Central memory CD8-positive, alpha-beta T cell (primary cell): Measurements from ENCODE around the gene ZNF664.

Experiments used
- ATAC-seq: fragments of 150-1000 bp; cut with Tn5 transposase; replicated peaks from 2 replicates; pipeline ENCODE4 v1.10.0; 2022; ENCODE audit warnings: mild to moderate bottlenecking, moderate FRiP score, moderate number of reproducible peaks; ENCODE audit not compliant: poor library complexity, severe bottlenecking; ENCODE audit errors: extremely low read depth
- DNase-seq, 2 donors: peaks; one replicate each; pipeline ENCODE4 v3.0.0; 2021; ENCODE audit warnings: low spot score in 2 of 2
- H3K27ac Mint-ChIP-seq: one replicate; pipeline ENCODE4 v1.8.0; 2022; ENCODE audit warnings: low read depth, mild to moderate bottlenecking, moderate library complexity, mixed read lengths
- H3K27me3 Mint-ChIP-seq: one replicate; pipeline ENCODE4 v1.8.0; 2022; ENCODE audit warnings: mixed read lengths
- H3K36me3 Mint-ChIP-seq: one replicate; pipeline ENCODE4 v1.8.0; 2022; ENCODE audit warnings: mild to moderate bottlenecking, moderate library complexity, mixed read lengths; ENCODE audit not compliant: insufficient read depth
- H3K4me1 Mint-ChIP-seq: one replicate; pipeline ENCODE4 v1.8.0; 2022; ENCODE audit warnings: mixed read lengths
- H3K4me3 Mint-ChIP-seq: one replicate; pipeline ENCODE4 v1.8.0; 2022; ENCODE audit warnings: mild to moderate bottlenecking, moderate library complexity, mixed read lengths
- H3K9me3 Mint-ChIP-seq: one replicate; pipeline ENCODE4 v1.8.0; 2022; ENCODE audit warnings: mixed read lengths

Gene ZNF664

GRCh38 chr12:123972457-123973401 lies at the start of gene ZNF664, which contains the start of gene CCDC92:
Gene ZNF664, plus strand, starts transcription at chr12:123973215. Its CDS starts 38,930 bp downstream, at chr12:124012145.
Gene CCDC92, minus strand, starts transcription at chr12:123972831. Its CDS starts 28,526 bp downstream, at chr12:123944305.
- peak; percentile 78 for ATAC-seq

DNA sequence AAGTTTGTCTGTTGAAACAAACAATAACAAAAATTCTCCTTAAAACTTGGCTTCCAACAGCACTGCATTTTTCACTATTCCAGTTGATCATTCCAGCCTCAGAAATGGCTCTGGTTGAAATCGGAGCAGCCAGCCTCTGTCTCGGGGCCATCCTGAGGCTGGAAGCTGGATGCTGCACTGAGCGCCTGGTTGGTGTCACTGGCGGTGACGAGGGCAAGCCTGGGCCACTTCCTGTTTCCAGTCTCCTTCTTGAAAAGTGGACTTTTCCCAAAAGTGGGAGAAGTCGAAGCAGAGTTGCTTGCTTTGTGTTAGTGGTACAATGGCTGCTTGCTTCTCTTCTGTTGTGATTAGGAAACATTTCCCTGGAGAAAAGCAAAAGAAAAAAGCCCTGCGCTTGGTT lies 49.1 kb upstream of the ZNF664 start:
- no peak for DNase-seq
- H3K27ac Mint-ChIP-seq: no peak overlapping the region
- peaks cover 3% of the 10 kb centered on the region for H3K36me3 Mint-ChIP-seq
- H3K4me1 Mint-ChIP-seq: no peaks in the 10 kb centered on the region
- H3K27me3 Mint-ChIP-seq: peaks cover 17% of the 10 kb centered on the region
- no peaks in the 10 kb centered on the region for H3K9me3 Mint-ChIP-seq
- H3K4me3 Mint-ChIP-seq: no peak overlapping the region
- ATAC-seq: no peak

More at GRCh38 chr12:123972457-123973401, at the start of gene ZNF664, which contains the start of gene CCDC92:
- peaks cover 13% of the 10 kb centered on the region for H3K36me3 Mint-ChIP-seq
- H3K27me3 Mint-ChIP-seq: no peaks in the 10 kb centered on the region
- H3K9me3 Mint-ChIP-seq: no peaks in the 10 kb centered on the region
- peaks cover 34% of the 10 kb centered on the region for H3K4me1 Mint-ChIP-seq
- peak; percentile 87 to 90 for DNase-seq
- H3K27ac Mint-ChIP-seq: peak within 1 kb of the TSS; percentile 96
- H3K4me3 Mint-ChIP-seq: peak within 1 kb of the TSS; percentile 97

DNA sequence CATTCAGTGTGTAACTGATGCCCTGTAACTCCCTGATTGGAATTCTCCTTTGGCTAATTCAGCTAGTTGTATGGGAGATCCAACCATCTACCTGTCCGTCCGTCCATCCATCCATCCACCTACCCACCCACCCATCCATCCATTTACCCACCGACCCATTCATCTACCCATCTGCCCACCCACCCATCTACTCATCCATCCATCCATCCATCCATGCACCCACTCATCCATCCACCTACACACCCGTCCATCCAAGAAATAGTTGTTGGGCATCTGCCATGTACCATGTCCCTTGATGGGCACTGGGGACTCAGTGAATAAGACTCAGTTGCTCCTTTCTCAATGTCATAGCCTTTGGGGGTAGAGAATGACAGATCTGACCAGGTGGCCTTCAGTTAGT lies 48.5 kb upstream of the ZNF664 start:
- ATAC-seq: no peak
- H3K4me1 Mint-ChIP-seq: no peaks in the 10 kb centered on the region
- peaks cover 17% of the 10 kb centered on the region for H3K27me3 Mint-ChIP-seq

GRCh38 chr12:123928274-123928865 lies 44.6 kb upstream of the ZNF664 start:
- H3K9me3 Mint-ChIP-seq: no peaks in the 10 kb centered on the region
- H3K27ac Mint-ChIP-seq: no peak overlapping the region
- H3K4me1 Mint-ChIP-seq: peaks cover 17% of the 10 kb centered on the region
- no peak overlapping the region for H3K4me3 Mint-ChIP-seq
- ATAC-seq (no peak), DNase-seq (no peak)
- H3K36me3 Mint-ChIP-seq: peaks cover 3% of the 10 kb centered on the region
- peaks cover 17% of the 10 kb centered on the region for H3K27me3 Mint-ChIP-seq

More for the DNA sequence above, 48.5 kb upstream of the ZNF664 start:
- H3K4me3 Mint-ChIP-seq: no peak overlapping the region
- H3K36me3 Mint-ChIP-seq: peaks cover 3% of the 10 kb centered on the region
- H3K27ac Mint-ChIP-seq: no peak overlapping the region
- DNase-seq: no peak
- no peaks in the 10 kb centered on the region for H3K9me3 Mint-ChIP-seq

- Mint-ChIP-seq H3K27ac (no peak overlapping the region), H3K4me1 (peaks cover 21% of the 10 kb centered on the region), H3K27me3 (peaks cover 14% of the 10 kb centered on the region), H3K9me3 (no peaks in the 10 kb centered on the region), H3K4me3 (no peak overlapping the region), H3K36me3 (peaks cover 4% of the 10 kb centered on the region)
- ATAC-seq (no peak), DNase-seq (no peak)
These were observed 44.1 kb upstream of the ZNF664 start for GRCh38 chr12:123928897-123929296.

DNA sequence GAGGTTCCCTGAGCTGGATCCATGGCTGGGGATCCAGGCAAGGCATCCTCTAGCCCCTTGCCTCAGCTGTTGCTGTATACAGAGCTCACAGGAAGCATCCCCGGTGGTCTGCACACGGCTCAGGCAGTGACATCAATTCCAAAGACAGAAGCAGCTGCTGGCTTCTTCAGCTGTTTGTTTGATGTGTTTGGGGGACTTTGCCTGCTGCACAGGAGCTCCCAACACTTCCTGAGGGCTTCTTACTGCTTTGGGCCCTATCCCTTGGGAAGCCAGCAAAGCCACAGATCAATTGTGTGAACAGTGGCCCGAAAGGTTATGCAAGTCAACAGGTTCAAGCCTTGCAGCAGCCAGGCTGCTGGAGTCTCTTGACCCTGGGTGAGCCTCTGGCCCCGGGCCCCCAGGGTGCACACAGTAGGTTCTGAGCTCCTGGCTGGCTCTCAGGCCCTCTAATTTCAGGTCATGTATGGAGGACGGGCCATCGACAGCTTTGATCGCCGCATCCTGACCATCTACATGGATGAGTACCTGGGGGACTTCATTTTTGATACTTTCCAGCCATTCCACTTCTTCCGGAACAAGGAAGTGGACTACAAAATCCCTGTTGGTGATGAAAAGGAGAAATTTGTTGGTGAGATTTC lies 43.0 kb upstream of the ZNF664 start:
- Mint-ChIP-seq H3K9me3 (no peaks in the 10 kb centered on the region), H3K27me3 (peaks cover 2% of the 10 kb centered on the region), H3K36me3 (peaks cover 2% of the 10 kb centered on the region), H3K4me3 (no peak overlapping the region), H3K27ac (no peak overlapping the region), H3K4me1 (peaks cover 27% of the 10 kb centered on the region)
- DNase-seq (no peak), ATAC-seq (no peak)

DNA sequence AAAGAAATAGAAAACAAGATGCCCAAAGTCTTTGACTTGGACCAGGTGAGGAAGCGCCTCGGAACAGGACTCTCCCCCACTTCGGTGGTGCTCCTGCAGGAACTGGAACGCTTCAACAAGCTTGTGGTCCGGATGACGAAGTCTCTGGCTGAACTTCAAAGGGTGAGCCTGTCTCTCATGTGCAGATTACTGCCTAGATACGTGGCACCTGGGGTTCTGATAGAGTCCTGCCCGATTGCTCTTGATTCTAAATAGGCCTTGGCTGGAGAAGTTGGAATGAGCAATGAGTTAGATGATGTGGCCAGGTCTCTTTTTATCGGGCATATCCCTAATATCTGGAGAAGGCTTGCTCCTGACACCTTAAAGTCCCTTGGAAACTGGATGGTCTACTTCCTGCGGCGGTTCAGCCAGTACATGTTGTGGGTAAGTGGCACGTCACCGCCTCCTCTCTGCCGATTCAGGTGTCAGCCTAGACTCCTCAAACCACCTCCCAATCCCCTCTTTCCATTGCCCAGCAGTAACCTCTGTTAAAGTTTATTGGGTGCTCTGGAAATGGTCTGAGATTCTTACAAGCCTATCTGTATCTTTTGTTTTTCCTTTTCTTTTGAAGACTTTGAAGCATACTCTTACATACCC lies 41.2 kb upstream of the ZNF664 start:
- H3K36me3 Mint-ChIP-seq: peaks cover 2% of the 10 kb centered on the region
- no peak overlapping the region for H3K27ac Mint-ChIP-seq
- H3K4me3 Mint-ChIP-seq: no peak overlapping the region
- ATAC-seq: peak; percentile 76
- H3K27me3 Mint-ChIP-seq: no peaks in the 10 kb centered on the region
- H3K9me3 Mint-ChIP-seq: no peaks in the 10 kb centered on the region
- H3K4me1 Mint-ChIP-seq: peaks cover 38% of the 10 kb centered on the region
- DNase-seq: peak in 1 of 2 donors; percentile 22

DNA sequence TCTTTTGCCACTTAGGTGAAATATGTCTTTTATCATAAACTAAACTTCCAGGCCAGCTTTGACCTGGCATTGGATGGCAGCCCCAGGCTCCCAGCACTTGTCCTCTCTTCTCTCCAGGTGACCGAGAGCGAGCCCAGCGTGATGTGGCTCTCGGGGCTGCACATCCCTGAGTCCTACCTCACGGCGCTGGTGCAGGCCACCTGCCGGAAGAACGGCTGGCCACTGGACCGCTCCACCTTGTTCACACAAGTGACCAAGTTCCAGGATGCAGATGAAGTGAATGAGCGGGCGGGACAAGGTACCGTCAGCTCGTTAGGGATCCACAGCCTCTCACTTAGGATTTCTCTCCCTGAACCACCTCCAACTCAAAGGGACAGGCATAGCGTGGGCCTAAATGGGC lies 39.8 kb upstream of the ZNF664 start:
- peaks cover 48% of the 10 kb centered on the region for H3K4me1 Mint-ChIP-seq

GRCh38 chr12:123934016-123934620 lies 38.9 kb upstream of the ZNF664 start:
- DNase-seq (no peak), ATAC-seq (no peak)
- no peaks in the 10 kb centered on the region for H3K27me3 Mint-ChIP-seq
- peaks cover 3% of the 10 kb centered on the region for H3K36me3 Mint-ChIP-seq
- H3K27ac Mint-ChIP-seq: peak overlapping the region; percentile 64
- H3K4me3 Mint-ChIP-seq: no peak overlapping the region
- H3K4me1 Mint-ChIP-seq: peaks cover 57% of the 10 kb centered on the region
- H3K9me3 Mint-ChIP-seq: no peaks in the 10 kb centered on the region

More for the DNA sequence above, 39.8 kb upstream of the ZNF664 start:
- no peak for DNase-seq
- no peaks in the 10 kb centered on the region for H3K27me3 Mint-ChIP-seq
- no peak for ATAC-seq
- no peak overlapping the region for H3K27ac Mint-ChIP-seq
- H3K4me3 Mint-ChIP-seq: no peak overlapping the region
- no peaks in the 10 kb centered on the region for H3K9me3 Mint-ChIP-seq
- H3K36me3 Mint-ChIP-seq: peaks cover 1% of the 10 kb centered on the region

DNA sequence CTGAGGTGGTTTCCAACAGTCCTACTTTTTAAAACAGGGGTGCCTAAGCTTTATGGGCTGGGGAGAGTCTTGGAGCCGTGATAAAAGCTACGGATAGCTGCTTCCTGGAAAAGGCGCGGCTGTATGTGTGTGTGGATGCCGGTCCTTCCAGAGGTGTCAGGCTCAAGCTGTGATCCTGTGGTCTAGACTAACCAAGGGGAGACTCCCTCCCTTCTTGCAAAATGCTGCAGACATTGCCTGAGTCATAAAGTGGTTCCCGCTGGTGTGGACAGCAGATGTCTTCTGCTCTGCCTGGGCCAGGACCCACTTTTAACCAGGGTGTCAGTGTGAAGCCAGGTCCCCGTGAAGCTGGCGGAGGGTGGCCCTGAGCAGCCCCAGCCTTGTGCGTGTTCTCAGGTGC lies 38.2 kb upstream of the ZNF664 start:
- DNase-seq: no peak
- H3K4me1 Mint-ChIP-seq: peaks cover 59% of the 10 kb centered on the region
- peak overlapping the region; percentile 64 for H3K27ac Mint-ChIP-seq
- peak; percentile 12 for ATAC-seq
- H3K27me3 Mint-ChIP-seq: no peaks in the 10 kb centered on the region
- peaks cover 3% of the 10 kb centered on the region for H3K36me3 Mint-ChIP-seq
- no peak overlapping the region for H3K4me3 Mint-ChIP-seq
- H3K9me3 Mint-ChIP-seq: no peaks in the 10 kb centered on the region

DNA sequence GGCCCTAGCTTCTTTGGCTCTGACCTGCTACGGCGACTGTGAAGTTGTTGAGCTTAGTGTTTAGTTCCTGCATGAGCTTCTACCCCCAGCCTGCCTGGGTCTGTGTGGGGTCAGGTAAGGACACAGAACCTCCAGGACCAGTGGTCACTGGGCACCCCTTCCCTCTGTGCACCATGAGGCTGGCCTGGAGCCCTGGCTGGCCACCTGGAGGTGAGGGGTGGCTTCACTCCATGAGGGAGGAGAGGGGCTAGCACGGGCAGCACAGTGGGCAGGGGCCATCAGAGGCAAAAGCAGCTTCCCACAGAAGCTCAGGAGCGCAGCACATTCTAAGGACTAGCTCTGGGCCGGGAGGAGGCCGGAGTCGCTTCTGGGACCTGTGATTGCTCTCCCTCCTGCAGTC lies 37.1 kb upstream of the ZNF664 start:
- peaks cover 59% of the 10 kb centered on the region for H3K4me1 Mint-ChIP-seq
- no peaks in the 10 kb centered on the region for H3K27me3 Mint-ChIP-seq
- peak overlapping the region; percentile 45 for H3K4me3 Mint-ChIP-seq
- no peaks in the 10 kb centered on the region for H3K9me3 Mint-ChIP-seq
- ATAC-seq (no peak), DNase-seq (no peak)
- peaks cover 3% of the 10 kb centered on the region for H3K36me3 Mint-ChIP-seq
- H3K27ac Mint-ChIP-seq: peak overlapping the region; percentile 87

DNA sequence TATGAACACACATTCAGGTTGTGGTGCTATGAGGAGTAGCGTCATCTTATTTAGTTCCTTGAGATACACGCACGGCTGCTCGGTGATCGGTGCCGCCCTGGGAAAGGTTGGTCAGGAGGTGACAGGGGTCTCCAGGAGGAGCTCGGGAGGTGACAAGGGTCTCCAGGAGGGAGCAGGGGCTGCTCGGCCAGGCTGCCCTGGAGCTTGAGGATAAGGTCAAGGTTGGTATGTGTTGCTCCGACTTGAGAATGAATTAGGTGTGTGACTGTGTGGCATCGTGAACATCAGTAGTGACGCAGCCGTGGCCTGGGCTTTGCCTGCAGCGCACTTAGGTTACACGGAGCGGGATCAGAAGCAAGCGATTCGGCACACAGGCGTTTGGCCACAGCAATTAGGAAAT lies 36.5 kb upstream of the ZNF664 start:
- Mint-ChIP-seq H3K9me3 (no peaks in the 10 kb centered on the region), H3K27ac (peak overlapping the region; percentile 87), H3K4me1 (peaks cover 57% of the 10 kb centered on the region), H3K4me3 (peak overlapping the region; percentile 45), H3K36me3 (peaks cover 3% of the 10 kb centered on the region), H3K27me3 (no peaks in the 10 kb centered on the region)
- no peak for ATAC-seq
- DNase-seq: no peak
